ENCODE results near the gene UBE4A.

Gene UBE4A

GRCh38 chr11:118334745-118335144 lies 24.7 kb upstream of the UBE4A start:
- TF ChIP-seq POLR2AphosphoS5 (IDR thresholded peaks at IDR 0.05; ENCODE audit: low read depth) (no peak), GABPA (IDR thresholded peaks at IDR 0.05; ENCODE audit: low read depth) (no peak), SPI1 (IDR thresholded peaks at IDR 0.05; ENCODE audit: borderline replicate concordance, low read depth) (no peak), REST (IDR thresholded peaks at IDR 0.05; ENCODE audit: insufficient replicate concordance, low read depth) (no peak), CTCF (IDR thresholded peaks at IDR 0.05; ENCODE audit: insufficient read depth, low read length) (no peak)
- Histone ChIP-seq H3K27ac (replicated peaks) (no peak overlapping the region), H3K4me3 (replicated peaks; ENCODE audit: insufficient read depth, low read length) (no peak overlapping the region), H3K27me3 (ENCODE audit: insufficient read depth, poor library complexity, severe bottlenecking) (no peaks in the 10 kb centered on the region)
- no peak for DNase-seq (ENCODE audit: low read depth in 1 of 2, low spot score in 1 of 2)

GRCh38 chr11:118338637-118339061 lies 20.8 kb upstream of the UBE4A start:
- peak; percentile 23 to 43 for DNase-seq (ENCODE audit: low read depth in 1 of 2, low spot score in 1 of 2)
- no peaks in the 10 kb centered on the region for H3K27me3 ChIP-seq (ENCODE audit: insufficient read depth, poor library complexity, severe bottlenecking)
- no peak overlapping the region for H3K27ac ChIP-seq (replicated peaks)
- H3K4me3 ChIP-seq (replicated peaks; ENCODE audit: insufficient read depth, low read length) = no peak overlapping the region
- TF ChIP-seq SPI1 (IDR thresholded peaks at IDR 0.05; ENCODE audit: borderline replicate concordance, low read depth) (no peak), REST (IDR thresholded peaks at IDR 0.05; ENCODE audit: insufficient replicate concordance, low read depth) (no peak), CTCF (IDR thresholded peaks at IDR 0.05; ENCODE audit: insufficient read depth, low read length) (no peak), POLR2AphosphoS5 (IDR thresholded peaks at IDR 0.05; ENCODE audit: low read depth) (no peak)

GRCh38 chr11:118339281-118339961 lies 20.0 kb upstream of the UBE4A start:
- no peak for DNase-seq (ENCODE audit: low read depth in 1 of 2, low spot score in 1 of 2)
- H3K27ac ChIP-seq (replicated peaks) = no peak overlapping the region
- no peaks in the 10 kb centered on the region for H3K27me3 ChIP-seq (ENCODE audit: insufficient read depth, poor library complexity, severe bottlenecking)
- no peak overlapping the region for H3K4me3 ChIP-seq (replicated peaks; ENCODE audit: insufficient read depth, low read length)
- TF ChIP-seq GABPA (IDR thresholded peaks at IDR 0.05; ENCODE audit: low read depth) (no peak), SPI1 (IDR thresholded peaks at IDR 0.05; ENCODE audit: borderline replicate concordance, low read depth) (no peak), REST (IDR thresholded peaks at IDR 0.05; ENCODE audit: insufficient replicate concordance, low read depth) (no peak), POLR2AphosphoS5 (IDR thresholded peaks at IDR 0.05; ENCODE audit: low read depth) (no peak), CTCF (IDR thresholded peaks at IDR 0.05; ENCODE audit: insufficient read depth, low read length) (no peak)

Data from HL-60 (cell line).